ENCODE measurements around the gene LAMTOR2.

DNA sequence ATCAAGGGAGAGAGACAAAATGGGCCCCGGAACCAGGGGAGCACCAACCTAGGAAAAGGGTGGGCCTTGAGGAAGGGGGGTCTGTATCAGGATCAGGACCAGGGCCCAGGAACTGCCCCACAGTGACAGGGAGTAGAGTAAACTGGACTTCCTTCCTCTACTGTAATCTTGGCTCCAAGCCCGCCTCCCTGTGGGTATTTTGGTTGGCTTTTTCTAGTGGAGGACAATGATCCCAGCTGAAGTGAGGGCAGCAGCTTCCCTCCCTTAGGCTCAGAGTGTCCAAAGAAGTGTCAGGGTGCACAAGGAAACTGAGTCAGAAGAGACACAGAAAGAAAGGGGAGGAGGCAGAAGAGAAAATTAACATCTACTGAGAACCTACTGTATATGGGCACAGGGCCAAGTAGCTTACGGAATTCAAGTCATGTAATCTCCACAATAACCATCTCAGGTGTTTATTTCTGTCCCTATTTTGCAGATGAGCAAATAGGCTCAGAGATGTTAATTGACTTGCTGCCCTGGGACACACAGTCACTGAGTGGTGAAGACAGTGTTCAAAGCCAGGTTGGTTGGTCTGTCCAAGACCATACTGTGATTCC is 5.8 kb upstream of the LAMTOR2 start:
- TF ChIP-seq, protein P1, sequence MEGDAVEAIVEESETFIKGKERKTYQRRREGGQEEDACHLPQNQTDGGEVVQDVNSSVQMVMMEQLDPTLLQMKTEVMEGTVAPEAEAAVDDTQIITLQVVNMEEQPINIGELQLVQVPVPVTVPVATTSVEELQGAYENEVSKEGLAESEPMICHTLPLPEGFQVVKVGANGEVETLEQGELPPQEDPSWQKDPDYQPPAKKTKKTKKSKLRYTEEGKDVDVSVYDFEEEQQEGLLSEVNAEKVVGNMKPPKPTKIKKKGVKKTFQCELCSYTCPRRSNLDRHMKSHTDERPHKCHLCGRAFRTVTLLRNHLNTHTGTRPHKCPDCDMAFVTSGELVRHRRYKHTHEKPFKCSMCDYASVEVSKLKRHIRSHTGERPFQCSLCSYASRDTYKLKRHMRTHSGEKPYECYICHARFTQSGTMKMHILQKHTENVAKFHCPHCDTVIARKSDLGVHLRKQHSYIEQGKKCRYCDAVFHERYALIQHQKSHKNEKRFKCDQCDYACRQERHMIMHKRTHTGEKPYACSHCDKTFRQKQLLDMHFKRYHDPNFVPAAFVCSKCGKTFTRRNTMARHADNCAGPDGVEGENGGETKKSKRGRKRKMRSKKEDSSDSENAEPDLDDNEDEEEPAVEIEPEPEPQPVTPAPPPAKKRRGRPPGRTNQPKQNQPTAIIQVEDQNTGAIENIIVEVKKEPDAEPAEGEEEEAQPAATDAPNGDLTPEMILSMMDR (IDR thresholded peaks at IDR 0.05; ENCODE audit: insufficient read depth, low read length, poor library complexity, severe bottlenecking) = no peak
- TF ChIP-seq EZH2phosphoT487 (conservative IDR thresholded peaks at IDR 0.05; ENCODE audit: low read length) = no peak

All from SU-DHL-6 (cell line).